ENCODE data around the gene PLAC1. TPM values are rescaled to one million over a fixed set of nuclear protein-coding genes. Genes with fewer than 3 reads are reported as not detected.

The PLAC1 gene
- total and polyA plus RNA-seq, 9 donors: 0.12 to 0.62 (median 0.40) TPM; not detected in 4

DNA sequence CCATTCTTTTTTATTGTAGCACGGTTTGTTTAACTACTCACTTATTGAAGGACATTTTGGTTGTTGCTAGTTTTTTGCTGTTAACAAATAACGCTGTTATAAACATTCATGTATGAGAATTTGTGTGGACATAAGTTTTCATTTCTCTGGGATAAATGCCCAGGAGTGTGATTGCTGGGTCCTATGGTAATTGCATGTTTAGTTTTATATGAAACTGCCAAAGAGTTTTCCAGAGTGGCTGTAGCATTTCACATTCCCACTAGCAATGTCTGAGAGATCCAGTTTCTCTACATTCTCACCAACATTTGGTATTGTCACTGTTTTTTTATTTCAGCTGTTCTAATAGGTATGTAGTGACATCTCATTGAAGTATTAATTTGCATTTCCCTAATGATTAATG, 66.8 kb downstream of the PLAC1 start:
- TF ChIP-seq EP300 (IDR thresholded peaks at IDR 0.05): no peak
- TF ChIP-seq, protein P1, sequence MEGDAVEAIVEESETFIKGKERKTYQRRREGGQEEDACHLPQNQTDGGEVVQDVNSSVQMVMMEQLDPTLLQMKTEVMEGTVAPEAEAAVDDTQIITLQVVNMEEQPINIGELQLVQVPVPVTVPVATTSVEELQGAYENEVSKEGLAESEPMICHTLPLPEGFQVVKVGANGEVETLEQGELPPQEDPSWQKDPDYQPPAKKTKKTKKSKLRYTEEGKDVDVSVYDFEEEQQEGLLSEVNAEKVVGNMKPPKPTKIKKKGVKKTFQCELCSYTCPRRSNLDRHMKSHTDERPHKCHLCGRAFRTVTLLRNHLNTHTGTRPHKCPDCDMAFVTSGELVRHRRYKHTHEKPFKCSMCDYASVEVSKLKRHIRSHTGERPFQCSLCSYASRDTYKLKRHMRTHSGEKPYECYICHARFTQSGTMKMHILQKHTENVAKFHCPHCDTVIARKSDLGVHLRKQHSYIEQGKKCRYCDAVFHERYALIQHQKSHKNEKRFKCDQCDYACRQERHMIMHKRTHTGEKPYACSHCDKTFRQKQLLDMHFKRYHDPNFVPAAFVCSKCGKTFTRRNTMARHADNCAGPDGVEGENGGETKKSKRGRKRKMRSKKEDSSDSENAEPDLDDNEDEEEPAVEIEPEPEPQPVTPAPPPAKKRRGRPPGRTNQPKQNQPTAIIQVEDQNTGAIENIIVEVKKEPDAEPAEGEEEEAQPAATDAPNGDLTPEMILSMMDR (IDR thresholded peaks at IDR 0.05): no peak
- no peak for TF ChIP-seq POLR2A (IDR thresholded peaks at IDR 0.05)
- Histone ChIP-seq H3K27me3 (no peaks in the 10 kb centered on the region), H3K4me3 (no peak overlapping the region), H3K9me3 (no peaks in the 10 kb centered on the region), H3K27ac (no peak overlapping the region), H3K4me1 (ENCODE audit: insufficient read depth) (no peaks in the 10 kb centered on the region), H3K36me3 (no peaks in the 10 kb centered on the region)
- intact Hi-C loops (cut with DNase I): no loop called here
- 46 to 60% (median 54%) methylated on average over 2 of the region's 2 CpGs for WGBS, 3 donors
- DNase-seq: no peak

DNA sequence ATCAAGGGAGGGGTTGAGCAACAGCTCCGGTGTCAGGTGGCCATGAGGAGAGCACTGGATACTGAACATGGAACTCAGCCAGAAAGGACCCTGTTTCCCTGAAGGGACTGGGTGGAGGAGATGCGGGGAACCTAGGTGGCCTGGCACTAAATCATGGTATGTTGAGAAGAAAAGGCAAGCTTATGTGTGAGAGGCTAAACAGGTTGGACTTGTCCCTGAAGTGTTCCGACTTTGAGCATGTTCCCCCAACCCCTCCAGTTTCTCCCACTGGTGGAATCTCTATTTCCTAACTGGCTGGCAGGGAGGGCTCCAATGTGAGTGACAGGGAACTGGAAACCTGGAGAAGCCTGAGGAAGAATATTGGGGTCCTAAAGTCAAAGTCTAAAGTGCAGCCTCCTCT, 69.5 kb downstream of the PLAC1 start:
- no peak overlapping the region for H3K4me3 ChIP-seq
- no peaks in the 10 kb centered on the region for H3K36me3 ChIP-seq
- no peaks in the 10 kb centered on the region for H3K9me3 ChIP-seq
- H3K27me3 ChIP-seq: no peaks in the 10 kb centered on the region
- TF ChIP-seq EP300 (IDR thresholded peaks at IDR 0.05) (no peak), POLR2A (IDR thresholded peaks at IDR 0.05) (no peak)
- TF ChIP-seq, protein P1 (IDR thresholded peaks at IDR 0.05): no peak
- 81 to 90% (median 88%) methylated on average over 3 of the region's 3 CpGs for WGBS, 3 donors
- H3K4me1 ChIP-seq (ENCODE audit: insufficient read depth): no peaks in the 10 kb centered on the region
- intact Hi-C loops (cut with DNase I): no loop called here
- no peak overlapping the region for H3K27ac ChIP-seq
- DNase-seq: no peak

DNA sequence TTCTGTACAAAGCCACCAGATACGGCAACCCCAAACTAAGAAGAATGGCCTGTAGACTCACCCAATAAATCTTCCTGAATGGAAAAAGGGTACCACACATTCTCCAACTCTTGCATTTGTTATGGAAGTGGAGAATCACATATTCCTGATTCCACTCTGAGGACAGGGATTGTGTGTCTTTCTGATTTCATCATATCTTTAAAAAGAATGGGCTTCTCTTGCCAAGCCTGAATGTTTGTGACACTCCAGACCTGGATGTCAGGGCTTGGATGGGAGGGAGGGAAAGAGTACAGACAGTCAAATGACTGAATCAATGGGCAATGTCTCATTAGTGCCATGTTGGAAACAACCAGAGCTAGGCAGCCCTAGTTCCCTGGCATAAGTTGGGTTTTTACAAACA, 77.4 kb downstream of the PLAC1 start:
- WGBS, 3 donors: 75 to 92% (median 89%) methylated on average over 1 of the region's 1 CpG
- DNase-seq: no peak
- intact Hi-C loops (cut with DNase I): no loop called here
- Histone ChIP-seq H3K9me3 (no peaks in the 10 kb centered on the region), H3K27me3 (no peaks in the 10 kb centered on the region), H3K4me1 (ENCODE audit: insufficient read depth) (no peaks in the 10 kb centered on the region), H3K36me3 (no peaks in the 10 kb centered on the region), H3K27ac (no peak overlapping the region), H3K4me3 (no peak overlapping the region)
- TF ChIP-seq EP300 (IDR thresholded peaks at IDR 0.05) (no peak), POLR2A (IDR thresholded peaks at IDR 0.05) (no peak)
- TF ChIP-seq, protein P1 (IDR thresholded peaks at IDR 0.05): no peak

DNA sequence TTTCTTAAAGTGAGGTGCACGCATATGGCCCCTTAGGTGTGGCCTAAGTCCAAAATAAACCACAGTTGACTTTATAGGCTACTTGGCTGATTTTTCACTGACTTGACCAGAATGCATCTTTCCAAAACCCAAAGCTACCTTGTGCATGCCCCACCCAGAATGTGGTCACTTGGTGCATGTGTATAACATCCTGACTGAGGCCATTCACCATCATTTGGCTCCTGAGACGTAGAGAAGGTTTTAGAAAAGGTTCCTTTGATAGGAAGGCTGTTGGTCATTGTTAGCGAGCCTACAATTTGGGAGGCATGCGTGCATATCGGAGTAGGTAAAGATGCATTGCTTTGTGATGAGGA, 84.6 kb downstream of the PLAC1 start:
- TF ChIP-seq POLR2A (IDR thresholded peaks at IDR 0.05) (no peak), EP300 (IDR thresholded peaks at IDR 0.05) (no peak)
- TF ChIP-seq, protein P1 (IDR thresholded peaks at IDR 0.05): no peak
- Histone ChIP-seq H3K36me3 (no peaks in the 10 kb centered on the region), H3K9me3 (no peaks in the 10 kb centered on the region), H3K27ac (no peak overlapping the region), H3K4me3 (no peak overlapping the region), H3K27me3 (no peaks in the 10 kb centered on the region), H3K4me1 (ENCODE audit: insufficient read depth) (no peaks in the 10 kb centered on the region)
- intact Hi-C loops (cut with DNase I): no loop called here
- WGBS, 3 donors: 66 to 87% (median 87%) methylated on average over 5 of the region's 5 CpGs
- no peak for DNase-seq

Measured in ovary (tissue), 9 donors.